OCI-LY3 (cell line): ENCODE data around the gene IVD.

Experiments
- H2AFZ ChIP-seq: fragments of 200-600, 300-600 bp; shearing (Covaris generic); 2 replicates; pipeline ENCODE4 v1.6.0; 2014; ENCODE audit warnings: antibody characterized with exemption, low read depth, low read length
- H3K27ac ChIP-seq: fragments of 200-600, 300-600 bp; sonication (generic); 2 replicates; pipeline ENCODE4 v1.5.1; 2014; ENCODE audit warnings: mild to moderate bottlenecking, low read length, moderate library complexity, mixed read lengths
- H3K27me3 ChIP-seq: fragments of 200-600, 300-600 bp; sonication (generic); 2 replicates; pipeline ENCODE4 v1.6.1; 2014; ENCODE audit warnings: low read depth, low read length, mixed read lengths
- H3K36me3 ChIP-seq: fragments of 200-600, 300-600 bp; sonication (generic); replicated peaks from 2 replicates; pipeline ENCODE3; 2014; ENCODE audit warnings: low read depth, low read length, mixed read lengths
- H3K4me1 ChIP-seq: fragments of 300-600, 200-600 bp; sonication (generic); 2 replicates; pipeline ENCODE4 v1.6.1; 2014; ENCODE audit warnings: low read length, mixed read lengths
- H3K4me2 ChIP-seq: fragments of 200-600, 300-600 bp; sonication (generic); 2 replicates; pipeline ENCODE4 v1.6.1; 2014; ENCODE audit warnings: low read length, mixed read lengths
- H3K4me3 ChIP-seq: fragments of 300-600, 200-600 bp; sonication (generic); 2 replicates; pipeline ENCODE4 v1.5.1; 2014; ENCODE audit warnings: antibody characterized with exemption, mild to moderate bottlenecking, low read length, moderate library complexity
- H3K79me2 ChIP-seq: fragments of 300-600, 200-600 bp; shearing (Covaris generic); 2 replicates; pipeline ENCODE4 v1.6.1; 2014; ENCODE audit warnings: mild to moderate bottlenecking, low read length, mixed read lengths
- H3K9ac ChIP-seq: fragments of 300-600, 200-600 bp; shearing (Covaris generic); 2 replicates; pipeline ENCODE4 v1.6.0; 2014; ENCODE audit warnings: mild to moderate bottlenecking, low read length, moderate library complexity
- H3K9me3 ChIP-seq: fragments of 200-600, 300-600 bp; shearing (Covaris generic); 2 replicates; pipeline ENCODE4 v1.6.1; 2014; ENCODE audit warnings: low read length, mixed read lengths; ENCODE audit not compliant: insufficient read depth
- H4K20me1 ChIP-seq: fragments of 200-600, 300-600 bp; sonication (generic); 2 replicates; pipeline ENCODE4 v1.6.1; 2016; ENCODE audit warnings: low read length, mixed read lengths; ENCODE audit not compliant: insufficient read depth
- EZH2phosphoT487 ChIP-seq: fragments of 200-600 bp; shearing (Covaris generic); IDR thresholded peaks from 2 replicates; pipeline ENCODE4 v1.6.1; 2018; ENCODE audit warnings: antibody characterized with exemption, mixed run types, low read depth
- TF ChIP-seq, protein P1 (sequence below): fragments of 200-600, 300-600 bp; sonication (generic); IDR thresholded peaks from 2 replicates; pipeline ENCODE4 v1.5.1; 2014; ENCODE audit warnings: antibody characterized with exemption, low read length, low read depth

IVD gene

GRCh38 chr15:40443846-40444245, 38.3 kb downstream of the IVD start:
- Histone ChIP-seq H4K20me1 (peaks cover 49% of the 10 kb centered on the region), H3K4me3 (no peak overlapping the region)

DNA sequence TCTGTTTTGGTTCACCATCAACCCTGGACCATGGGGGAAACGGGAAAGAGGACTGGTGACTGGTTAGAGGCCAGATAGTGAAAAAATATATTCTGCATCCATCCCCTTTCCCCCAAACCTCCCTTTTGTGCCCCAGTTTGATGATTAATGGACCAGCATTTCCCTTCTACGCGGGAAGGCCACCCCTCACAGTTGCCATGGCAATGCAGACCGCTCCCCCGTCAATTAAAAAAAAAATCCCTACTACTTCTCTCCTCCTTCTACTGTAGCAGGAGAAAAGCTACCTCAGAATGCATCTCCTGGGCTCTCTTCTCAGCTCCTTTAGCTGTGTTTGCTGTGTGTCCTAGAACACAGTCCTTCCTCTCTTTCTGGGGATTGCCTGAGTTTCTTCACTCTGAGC, 39.1 kb downstream of the IVD start:
- Histone ChIP-seq H3K27ac (no peak overlapping the region), H3K79me2 (peaks cover 76% of the 10 kb centered on the region), H3K4me3 (no peak overlapping the region), H2AFZ (no peak overlapping the region), H3K9me3 (no peaks in the 10 kb centered on the region), H3K9ac (no peak overlapping the region), H3K36me3 (no peaks in the 10 kb centered on the region), H3K27me3 (0 out of 2 replicates have a peak, but pooled peaks cover 3% of the 10 kb centered on the region), H3K4me2 (no peak overlapping the region), H3K4me1 (peaks cover 11% of the 10 kb centered on the region; the same call in 1 of the 2 replicates), H4K20me1 (peaks cover 54% of the 10 kb centered on the region)
- TF ChIP-seq, protein P1, sequence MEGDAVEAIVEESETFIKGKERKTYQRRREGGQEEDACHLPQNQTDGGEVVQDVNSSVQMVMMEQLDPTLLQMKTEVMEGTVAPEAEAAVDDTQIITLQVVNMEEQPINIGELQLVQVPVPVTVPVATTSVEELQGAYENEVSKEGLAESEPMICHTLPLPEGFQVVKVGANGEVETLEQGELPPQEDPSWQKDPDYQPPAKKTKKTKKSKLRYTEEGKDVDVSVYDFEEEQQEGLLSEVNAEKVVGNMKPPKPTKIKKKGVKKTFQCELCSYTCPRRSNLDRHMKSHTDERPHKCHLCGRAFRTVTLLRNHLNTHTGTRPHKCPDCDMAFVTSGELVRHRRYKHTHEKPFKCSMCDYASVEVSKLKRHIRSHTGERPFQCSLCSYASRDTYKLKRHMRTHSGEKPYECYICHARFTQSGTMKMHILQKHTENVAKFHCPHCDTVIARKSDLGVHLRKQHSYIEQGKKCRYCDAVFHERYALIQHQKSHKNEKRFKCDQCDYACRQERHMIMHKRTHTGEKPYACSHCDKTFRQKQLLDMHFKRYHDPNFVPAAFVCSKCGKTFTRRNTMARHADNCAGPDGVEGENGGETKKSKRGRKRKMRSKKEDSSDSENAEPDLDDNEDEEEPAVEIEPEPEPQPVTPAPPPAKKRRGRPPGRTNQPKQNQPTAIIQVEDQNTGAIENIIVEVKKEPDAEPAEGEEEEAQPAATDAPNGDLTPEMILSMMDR: no peak
- TF ChIP-seq EZH2phosphoT487: no peak

More at GRCh38 chr15:40443846-40444245, 38.3 kb downstream of the IVD start:
- Histone ChIP-seq H3K9me3 (no peaks in the 10 kb centered on the region), H3K27ac (no peak overlapping the region), H3K4me2 (no peak overlapping the region), H3K27me3 (peaks cover 9% of the 10 kb centered on the region; the same call in 1 of the 2 replicates), H3K36me3 (no peaks in the 10 kb centered on the region), H3K79me2 (peaks cover 69% of the 10 kb centered on the region), H2AFZ (no peak overlapping the region), H3K9ac (no peak overlapping the region), H3K4me1 (peaks cover 17% of the 10 kb centered on the region; the same call in 1 of the 2 replicates)
- TF ChIP-seq, protein P1: no peak
- no peak for TF ChIP-seq EZH2phosphoT487

GRCh38 chr15:40445421-40445922, 39.9 kb downstream of the IVD start:
- H3K9ac ChIP-seq: no peak overlapping the region
- H3K27ac ChIP-seq: no peak overlapping the region
- H3K4me2 ChIP-seq: no peak overlapping the region
- peaks cover 83% of the 10 kb centered on the region for H3K79me2 ChIP-seq
- H3K9me3 ChIP-seq: no peaks in the 10 kb centered on the region
- H3K4me1 ChIP-seq: peaks cover 8% of the 10 kb centered on the region; the same call in 1 of the 2 replicates
- no peaks in the 10 kb centered on the region for H3K27me3 ChIP-seq
- H4K20me1 ChIP-seq: peaks cover 62% of the 10 kb centered on the region
- no peaks in the 10 kb centered on the region for H3K36me3 ChIP-seq
- H2AFZ ChIP-seq: no peak overlapping the region
- no peak overlapping the region for H3K4me3 ChIP-seq
- TF ChIP-seq, protein P1: no peak
- no peak for TF ChIP-seq EZH2phosphoT487

GRCh38 chr15:40446144-40446543, 40.5 kb downstream of the IVD start:
- H3K4me1 ChIP-seq: peaks cover 8% of the 10 kb centered on the region; the same call in 1 of the 2 replicates
- H3K36me3 ChIP-seq: no peaks in the 10 kb centered on the region
- H3K4me2 ChIP-seq: no peak overlapping the region
- peaks cover 63% of the 10 kb centered on the region for H4K20me1 ChIP-seq
- TF ChIP-seq EZH2phosphoT487: no peak
- TF ChIP-seq, protein P1: no peak
- H3K9ac ChIP-seq: no peak overlapping the region
- H3K79me2 ChIP-seq: peaks cover 86% of the 10 kb centered on the region
- no peaks in the 10 kb centered on the region for H3K27me3 ChIP-seq
- no peak overlapping the region for H3K4me3 ChIP-seq
- H2AFZ ChIP-seq: no peak overlapping the region
- no peak overlapping the region for H3K27ac ChIP-seq
- H3K9me3 ChIP-seq: no peaks in the 10 kb centered on the region
